PC-9 (cell line): ENCODE measurements around the gene LRP3. TPM values are rescaled to one million over a fixed set of nuclear protein-coding genes. Genes with fewer than 3 reads are reported as not detected.
A peak's percentile ranks its signal among the peaks of the same experiment; 100 is the strongest.

Experiments
- Bru-seq: library from RNA; stranded (reverse); fragments of 400-500 nt; gene quantifications from one replicate; lab custom pipeline; 2021; lab: Mats Ljungman, UMichigan
- BruChase-seq, 2 experiments: library from RNA; stranded (reverse); fragments of 400-500 nt; gene quantifications; one replicate each; lab custom pipeline; 2021; lab: Mats Ljungman, UMichigan
- BruUV-seq: library from RNA; stranded (reverse); fragments of 400-500 nt; replicated peaks from 2 replicates; lab custom pipeline; 2021; lab: Mats Ljungman, UMichigan
- CTCF ChIA-PET: fragments of 300-600 bp; sonication (Branson Sonifier 250); formaldehyde crosslinking; loops from one replicate; lab custom pipeline; 2022; ENCODE audit warnings: antibody characterized with exemption; lab: Charles Lee
- POLR2A ChIA-PET: fragments of 300-600 bp; sonication (Branson Sonifier 250); formaldehyde crosslinking; loops from one replicate; lab custom pipeline; 2022; ENCODE audit warnings: antibody characterized with exemption; ENCODE audit not compliant: unreplicated experiment; lab: Charles Lee
- DNase-seq, 2 experiments: peaks; one replicate each; pipeline versions ENCODE4 v3.0.0 to v3.0.0-alpha.2; 2015 to 2022; ENCODE audit warnings: mixed read lengths in 1 of 2
- H2AFZ ChIP-seq: fragments of 200-600 bp; sonication (generic); 2 replicates; pipeline ENCODE4 v1.8.1; 2017; ENCODE audit warnings: antibody characterized with exemption
- H3F3A ChIP-seq: fragments of 200-600 bp; sonication (generic); 2 replicates; pipeline ENCODE4 v1.8.1; 2017; ENCODE audit warnings: antibody characterized with exemption, mild to moderate bottlenecking, low read depth; ENCODE audit not compliant: insufficient read depth
- H3K27ac ChIP-seq: fragments of 200-600 bp; sonication (generic); 2 replicates; pipeline ENCODE4 v1.6.1; 2016; ENCODE audit warnings: mixed run types
- H3K27me3 ChIP-seq: fragments of 200-600 bp; sonication (generic); 2 replicates; pipeline ENCODE4 v1.6.1; 2016; ENCODE audit warnings: low read depth, mixed run types; ENCODE audit not compliant: insufficient read depth
- H3K36me3 ChIP-seq: fragments of 200-600 bp; sonication (generic); 2 replicates; pipeline ENCODE4 v1.6.1; 2016; ENCODE audit warnings: low read depth, mixed run types
- H3K4me1 ChIP-seq: fragments of 200-600 bp; sonication (generic); replicated peaks from 2 replicates; pipeline ENCODE4 v1.6.1; 2016; ENCODE audit warnings: mixed run types; ENCODE audit not compliant: insufficient read depth
- H3K4me2 ChIP-seq: fragments of 200-600 bp; sonication (generic); 2 replicates; pipeline ENCODE4 v1.6.1; 2017; ENCODE audit warnings: mixed run types
- H3K4me3 ChIP-seq: fragments of 200-600 bp; sonication (generic); 2 replicates; pipeline ENCODE4 v1.6.1; 2016; ENCODE audit warnings: mixed run types
- H3K79me2 ChIP-seq: fragments of 200-600 bp; sonication (generic); 2 replicates; pipeline ENCODE4 v1.6.1; 2017; ENCODE audit warnings: low read depth, mixed run types
- H3K9me2 ChIP-seq: fragments of 200-600 bp; sonication (generic); 2 replicates; pipeline ENCODE4 v1.8.1; 2017; ENCODE audit warnings: mild to moderate bottlenecking; ENCODE audit not compliant: insufficient read depth
- H3K9me3 ChIP-seq: fragments of 200-600 bp; sonication (generic); 2 replicates; pipeline ENCODE4 v1.8.1; 2016; ENCODE audit warnings: low read depth; ENCODE audit not compliant: insufficient read depth
- H4K20me1 ChIP-seq: fragments of 200-600 bp; sonication (generic); 2 replicates; pipeline ENCODE4 v1.8.1; 2017; ENCODE audit not compliant: insufficient read depth
- CTCF ChIP-seq: fragments of 200-600 bp; sonication (generic); conservative IDR thresholded peaks from 2 replicates; pipeline ENCODE4 v1.6.1; 2017; ENCODE audit warnings: mixed run types, antibody characterized with exemption, mild to moderate bottlenecking, moderate library complexity
- EZH2 ChIP-seq: fragments of 200-600 bp; sonication (generic); IDR thresholded peaks from 2 replicates; pipeline ENCODE4 v1.8.0; 2017; ENCODE audit warnings: antibody characterized with exemption, low read depth
- intact Hi-C: fragments of 100-400 bp; cut with micrococcal nuclease; formaldehyde crosslinking; loops from one replicate; pipeline ENCODE4 v1.10.0; 2022; ENCODE audit not compliant: unreplicated experiment
- long read RNA-seq: library from polyadenylated mRNA; stranded (forward); transcript quantifications from one replicate; pipeline ENCODE4 v2.0.0, GENCODE V29; 2022
- total RNA-seq: library from RNA; stranded (reverse); gene quantifications from 2 replicates; pipeline ENCODE4 v1.2.3, GENCODE V29; 2021

Gene LRP3, protein sequence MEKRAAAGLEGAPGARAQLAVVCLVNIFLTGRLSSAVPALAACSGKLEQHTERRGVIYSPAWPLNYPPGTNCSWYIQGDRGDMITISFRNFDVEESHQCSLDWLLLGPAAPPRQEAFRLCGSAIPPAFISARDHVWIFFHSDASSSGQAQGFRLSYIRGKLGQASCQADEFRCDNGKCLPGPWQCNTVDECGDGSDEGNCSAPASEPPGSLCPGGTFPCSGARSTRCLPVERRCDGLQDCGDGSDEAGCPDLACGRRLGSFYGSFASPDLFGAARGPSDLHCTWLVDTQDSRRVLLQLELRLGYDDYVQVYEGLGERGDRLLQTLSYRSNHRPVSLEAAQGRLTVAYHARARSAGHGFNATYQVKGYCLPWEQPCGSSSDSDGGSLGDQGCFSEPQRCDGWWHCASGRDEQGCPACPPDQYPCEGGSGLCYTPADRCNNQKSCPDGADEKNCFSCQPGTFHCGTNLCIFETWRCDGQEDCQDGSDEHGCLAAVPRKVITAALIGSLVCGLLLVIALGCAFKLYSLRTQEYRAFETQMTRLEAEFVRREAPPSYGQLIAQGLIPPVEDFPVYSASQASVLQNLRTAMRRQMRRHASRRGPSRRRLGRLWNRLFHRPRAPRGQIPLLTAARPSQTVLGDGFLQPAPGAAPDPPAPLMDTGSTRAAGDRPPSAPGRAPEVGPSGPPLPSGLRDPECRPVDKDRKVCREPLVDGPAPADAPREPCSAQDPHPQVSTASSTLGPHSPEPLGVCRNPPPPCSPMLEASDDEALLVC
- total RNA-seq: 2.3 and 3.0 TPM in 2 replicates
- Bru-seq, nascent RNA: percentile 13 among the genes with signal in this experiment
- percentile 10 among the genes with signal in this experiment for BruChase-seq, experiment 1, labeled RNA remaining after a 2-hour chase
- BruChase-seq, experiment 2, labeled RNA remaining after a 6-hour chase: percentile 6 among the genes with signal in this experiment
- long read RNA-seq, partial matches to known transcripts: 0 of 3 reads
- long read RNA-seq, other reads (novel, unspliced or antisense): 2 of 3 reads

DNA sequence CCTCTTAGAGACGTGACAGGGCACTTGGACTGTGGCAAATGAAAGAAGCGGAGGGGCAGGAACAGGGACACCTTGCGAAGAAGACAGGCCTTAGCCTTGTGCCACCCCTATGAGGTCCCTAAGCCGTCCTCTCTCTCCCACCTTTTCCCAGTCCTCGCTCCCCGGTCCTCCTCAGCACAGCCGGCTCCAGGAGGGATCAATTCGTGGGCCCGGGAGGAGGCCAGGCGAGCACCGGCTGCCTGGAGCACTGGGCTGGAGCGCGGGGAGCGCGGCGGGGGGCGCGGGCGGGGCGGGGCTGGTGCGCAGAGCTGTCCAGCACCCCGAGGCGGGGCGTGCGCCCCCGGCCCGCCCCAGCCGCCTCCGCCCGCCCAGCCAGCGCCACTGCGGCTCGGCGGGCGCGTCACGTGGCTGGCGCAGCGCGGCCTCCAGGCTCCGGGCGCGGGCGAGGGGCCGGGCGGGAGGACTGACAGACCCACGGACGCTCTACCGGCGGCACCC, at the start of gene LRP3:
Gene LRP3, plus strand, starts transcription at position 466 of the 498 bp plus-strand sequence. CDS start 456 bp downstream, outside the sequence.
- BruUV-seq: no TSS peak
- H3K9me2 ChIP-seq: no peaks in the 10 kb centered on the region
- peak within 1 kb of the TSS; percentile 51; the same call in 1 of the 2 replicates for H3K4me3 ChIP-seq
- DNase-seq: no peak
- H3K4me1 ChIP-seq: no peaks in the 10 kb centered on the region
- no peaks in the 10 kb centered on the region for H3F3A ChIP-seq
- peaks cover 24% of the 10 kb centered on the region for H3K27me3 ChIP-seq
- H3K79me2 ChIP-seq: no peaks in the 10 kb centered on the region
- H3K9me3 ChIP-seq: no peaks in the 10 kb centered on the region
- TF ChIP-seq CTCF (no peak), EZH2 (no peak)
- intact Hi-C loops: no loop called here
- H3K36me3 ChIP-seq: no peaks in the 10 kb centered on the region
- ChIA-PET POLR2A (interaction anchor here (0.6 kb wide), 1 partner anchor 17 kb away, joined by 4 read pairs; no protein-coding TSS in a partner anchor), CTCF (no interaction called here)
- H3K27ac ChIP-seq: no peak within 1 kb of the TSS
- peak within 1 kb of the TSS; percentile 27; the same call in 1 of the 2 replicates for H2AFZ ChIP-seq
- no peaks in the 10 kb centered on the region for H4K20me1 ChIP-seq
- peak within 1 kb of the TSS; percentile 64 for H3K4me2 ChIP-seq

- DNase-seq: no peak
- POLR2A ChIA-PET: no interaction called here
- CTCF ChIA-PET: no interaction called here
Measured at GRCh38 chr19:33146209-33146608, 47.9 kb upstream of the LRP3 start.

More at GRCh38 chr19:33146209-33146608, 47.9 kb upstream of the LRP3 start:
- no TSS peak for BruUV-seq
- Histone ChIP-seq H2AFZ (no peak overlapping the region), H3K9me2 (no peaks in the 10 kb centered on the region), H3K27me3 (no peaks in the 10 kb centered on the region), H3K9me3 (no peaks in the 10 kb centered on the region), H3K4me1 (0 out of 2 replicates have a peak, but pooled peaks cover 8% of the 10 kb centered on the region), H3K36me3 (no peaks in the 10 kb centered on the region), H3K4me3 (no peak overlapping the region), H4K20me1 (no peaks in the 10 kb centered on the region), H3K79me2 (no peaks in the 10 kb centered on the region), H3F3A (no peaks in the 10 kb centered on the region), H3K27ac (no peak overlapping the region), H3K4me2 (no peak overlapping the region)
- intact Hi-C loops: no loop called here
- TF ChIP-seq EZH2: no peak
- no peak for TF ChIP-seq CTCF
